Activated CD4-positive, alpha-beta memory T cell treated with anti-CD3 and anti-CD28 coated beads, Interleukin-2, amount 10 ng/mL, durations not matched to agents 7 days and 5 days (primary cell): Measurements from ENCODE around the gene BABAM2. TPM values are rescaled to one million over a fixed set of nuclear protein-coding genes. Genes with fewer than 3 reads are reported as not detected.

Source experiments
- CTCF ChIA-PET: fragments of 350-600 bp; sonication (Branson Sonifier 250); formaldehyde crosslinking; loops from one replicate; lab custom pipeline; 2021; ENCODE audit warnings: antibody characterized with exemption, inconsistent platforms; lab: Charles Lee
- POLR2A ChIA-PET: fragments of 350-600 bp; sonication (Branson Sonifier 250); formaldehyde crosslinking; loops from one replicate; lab custom pipeline; 2021; ENCODE audit warnings: antibody characterized with exemption; lab: Charles Lee
- DNase-seq: peaks from one replicate; pipeline ENCODE4 v3.0.0-alpha.2; 2020
- H3K27ac Mint-ChIP-seq: one replicate; pipeline ENCODE4 v1.8.0; 2021; ENCODE audit warnings: mild to moderate bottlenecking, mixed read lengths
- H3K27me3 Mint-ChIP-seq: one replicate; pipeline ENCODE4 v1.8.0; 2021; ENCODE audit warnings: mixed read lengths
- H3K36me3 Mint-ChIP-seq: one replicate; pipeline ENCODE4 v1.8.0; 2021; ENCODE audit warnings: low read depth, mixed read lengths
- H3K4me1 Mint-ChIP-seq: one replicate; pipeline ENCODE4 v1.8.0; 2021; ENCODE audit warnings: mixed read lengths
- H3K4me3 Mint-ChIP-seq: one replicate; pipeline ENCODE4 v1.8.0; 2021; ENCODE audit warnings: mild to moderate bottlenecking, mixed read lengths
- H3K9me3 Mint-ChIP-seq: one replicate; pipeline ENCODE4 v1.8.0; 2021; ENCODE audit warnings: mixed read lengths
- total RNA-seq, 2 experiments: library from RNA; stranded (reverse); gene quantifications; one replicate each; pipeline ENCODE4 v1.2.3, GENCODE V29; 2021

BABAM2 gene
- total RNA-seq, 2 experiments from 2014 or later = 51.4 to 56.6 TPM

GRCh38 chr2:28032816-28033215, 142.3 kb downstream of the BABAM2 start:
- no peak for DNase-seq
- Mint-ChIP-seq H3K27ac (no peak overlapping the region), H3K27me3 (no peaks in the 10 kb centered on the region), H3K9me3 (no peaks in the 10 kb centered on the region), H3K36me3 (peaks cover 10% of the 10 kb centered on the region), H3K4me3 (no peak overlapping the region), H3K4me1 (peaks cover 2% of the 10 kb centered on the region)
- ChIA-PET POLR2A (no interaction called here), CTCF (no interaction called here)

GRCh38 chr2:28034696-28035095, 144.2 kb downstream of the BABAM2 start:
- Mint-ChIP-seq H3K4me1 (peaks cover 8% of the 10 kb centered on the region), H3K27me3 (no peaks in the 10 kb centered on the region), H3K9me3 (peaks cover 3% of the 10 kb centered on the region), H3K36me3 (peaks cover 7% of the 10 kb centered on the region), H3K27ac (no peak overlapping the region), H3K4me3 (no peak overlapping the region)
- CTCF ChIA-PET = no interaction called here
- POLR2A ChIA-PET = no interaction called here
- no peak for DNase-seq

GRCh38 chr2:28035163-28035690, 144.7 kb downstream of the BABAM2 start:
- Mint-ChIP-seq H3K27me3 (no peaks in the 10 kb centered on the region), H3K27ac (no peak overlapping the region), H3K9me3 (peaks cover 3% of the 10 kb centered on the region), H3K36me3 (peaks cover 8% of the 10 kb centered on the region), H3K4me3 (no peak overlapping the region), H3K4me1 (peaks cover 9% of the 10 kb centered on the region)
- DNase-seq = no peak
- CTCF ChIA-PET = no interaction called here
- POLR2A ChIA-PET = no interaction called here

GRCh38 chr2:28035816-28036215, 145.3 kb downstream of the BABAM2 start:
- H3K36me3 Mint-ChIP-seq = peaks cover 8% of the 10 kb centered on the region
- H3K27me3 Mint-ChIP-seq = no peaks in the 10 kb centered on the region
- DNase-seq = no peak
- H3K4me3 Mint-ChIP-seq = no peak overlapping the region
- ChIA-PET POLR2A (no interaction called here), CTCF (no interaction called here)
- no peak overlapping the region for H3K27ac Mint-ChIP-seq
- H3K9me3 Mint-ChIP-seq = peaks cover 3% of the 10 kb centered on the region
- H3K4me1 Mint-ChIP-seq = peaks cover 9% of the 10 kb centered on the region

- ChIA-PET CTCF (no interaction called here), POLR2A (no interaction called here)
- H3K4me3 Mint-ChIP-seq = no peak overlapping the region
Observed at GRCh38 chr2:28036307-28036706, 145.8 kb downstream of the BABAM2 start.

GRCh38 chr2:28038722-28039121, 148.2 kb downstream of the BABAM2 start:
- peaks cover 18% of the 10 kb centered on the region for H3K36me3 Mint-ChIP-seq
- H3K27me3 Mint-ChIP-seq = no peaks in the 10 kb centered on the region
- peaks cover 7% of the 10 kb centered on the region for H3K4me1 Mint-ChIP-seq
- H3K27ac Mint-ChIP-seq = no peak overlapping the region
- CTCF ChIA-PET = no interaction called here
- DNase-seq = no peak
- H3K9me3 Mint-ChIP-seq = peaks cover 3% of the 10 kb centered on the region
- H3K4me3 Mint-ChIP-seq = no peak overlapping the region
- POLR2A ChIA-PET = no interaction called here

More at GRCh38 chr2:28036307-28036706, 145.8 kb downstream of the BABAM2 start:
- H3K4me1 Mint-ChIP-seq = peaks cover 9% of the 10 kb centered on the region
- H3K9me3 Mint-ChIP-seq = peaks cover 3% of the 10 kb centered on the region
- no peak for DNase-seq
- no peaks in the 10 kb centered on the region for H3K27me3 Mint-ChIP-seq
- no peak overlapping the region for H3K27ac Mint-ChIP-seq
- H3K36me3 Mint-ChIP-seq = peaks cover 10% of the 10 kb centered on the region

- DNase-seq = no peak
- Mint-ChIP-seq H3K27me3 (no peaks in the 10 kb centered on the region), H3K9me3 (no peaks in the 10 kb centered on the region), H3K4me3 (no peak overlapping the region), H3K36me3 (peaks cover 17% of the 10 kb centered on the region), H3K27ac (no peak overlapping the region), H3K4me1 (peaks cover 16% of the 10 kb centered on the region)
- POLR2A ChIA-PET = no interaction called here
- CTCF ChIA-PET = interaction anchor here (0.6 kb wide), 1 partner anchor 24 kb away, joined by 3 read pairs; no protein-coding TSS in a partner anchor
Observed at GRCh38 chr2:28045676-28046351, 155.3 kb downstream of the BABAM2 start.

GRCh38 chr2:28046921-28047320, 156.4 kb downstream of the BABAM2 start:
- H3K27ac Mint-ChIP-seq = no peak overlapping the region
- peaks cover 16% of the 10 kb centered on the region for H3K4me1 Mint-ChIP-seq
- no peak for DNase-seq
- CTCF ChIA-PET = no interaction called here
- POLR2A ChIA-PET = no interaction called here
- H3K36me3 Mint-ChIP-seq = peaks cover 17% of the 10 kb centered on the region
- no peaks in the 10 kb centered on the region for H3K9me3 Mint-ChIP-seq
- H3K27me3 Mint-ChIP-seq = no peaks in the 10 kb centered on the region
- no peak overlapping the region for H3K4me3 Mint-ChIP-seq

- ChIA-PET CTCF (no interaction called here), POLR2A (no interaction called here)
- no peak overlapping the region for H3K27ac Mint-ChIP-seq
- no peaks in the 10 kb centered on the region for H3K27me3 Mint-ChIP-seq
- DNase-seq = no peak
- H3K9me3 Mint-ChIP-seq = no peaks in the 10 kb centered on the region
- H3K36me3 Mint-ChIP-seq = peaks cover 16% of the 10 kb centered on the region
- peaks cover 16% of the 10 kb centered on the region for H3K4me1 Mint-ChIP-seq
- no peak overlapping the region for H3K4me3 Mint-ChIP-seq
Observed at GRCh38 chr2:28047681-28048080, 157.2 kb downstream of the BABAM2 start.

- Mint-ChIP-seq H3K4me1 (peaks cover 16% of the 10 kb centered on the region), H3K36me3 (peaks cover 16% of the 10 kb centered on the region), H3K27ac (no peak overlapping the region), H3K4me3 (no peak overlapping the region), H3K27me3 (no peaks in the 10 kb centered on the region), H3K9me3 (no peaks in the 10 kb centered on the region)
- ChIA-PET CTCF (no interaction called here), POLR2A (no interaction called here)
- DNase-seq = no peak
Observed at GRCh38 chr2:28048341-28048740, 157.8 kb downstream of the BABAM2 start.

- no peak overlapping the region for H3K27ac Mint-ChIP-seq
- no peaks in the 10 kb centered on the region for H3K9me3 Mint-ChIP-seq
- DNase-seq = no peak
- no peaks in the 10 kb centered on the region for H3K27me3 Mint-ChIP-seq
- CTCF ChIA-PET = no interaction called here
- H3K36me3 Mint-ChIP-seq = peaks cover 16% of the 10 kb centered on the region
- POLR2A ChIA-PET = no interaction called here
- H3K4me1 Mint-ChIP-seq = peaks cover 19% of the 10 kb centered on the region
- no peak overlapping the region for H3K4me3 Mint-ChIP-seq
Observed at GRCh38 chr2:28049416-28049815, 158.9 kb downstream of the BABAM2 start.

- no peak for DNase-seq
- no peak overlapping the region for H3K4me3 Mint-ChIP-seq
- ChIA-PET CTCF (interaction anchor here (0.6 kb wide), 1 partner anchor 89 kb away, joined by 9 read pairs; no protein-coding TSS in a partner anchor), POLR2A (no interaction called here)
- H3K36me3 Mint-ChIP-seq = peaks cover 20% of the 10 kb centered on the region
- H3K27ac Mint-ChIP-seq = no peak overlapping the region
- no peaks in the 10 kb centered on the region for H3K9me3 Mint-ChIP-seq
- no peaks in the 10 kb centered on the region for H3K27me3 Mint-ChIP-seq
- peaks cover 23% of the 10 kb centered on the region for H3K4me1 Mint-ChIP-seq
Observed at GRCh38 chr2:28049899-28050298, 159.4 kb downstream of the BABAM2 start.

- H3K36me3 Mint-ChIP-seq = peaks cover 31% of the 10 kb centered on the region
- ChIA-PET CTCF (no interaction called here), POLR2A (no interaction called here)
- H3K4me3 Mint-ChIP-seq = no peak overlapping the region
- H3K9me3 Mint-ChIP-seq = peaks cover 11% of the 10 kb centered on the region
- H3K27ac Mint-ChIP-seq = no peak overlapping the region
- DNase-seq = no peak
- H3K27me3 Mint-ChIP-seq = no peaks in the 10 kb centered on the region
- H3K4me1 Mint-ChIP-seq = peaks cover 31% of the 10 kb centered on the region
Observed at GRCh38 chr2:28052691-28053090, 162.2 kb downstream of the BABAM2 start.

GRCh38 chr2:28053597-28053996, 163.1 kb downstream of the BABAM2 start:
- DNase-seq = no peak
- ChIA-PET POLR2A (no interaction called here), CTCF (no interaction called here)
- Mint-ChIP-seq H3K4me1 (peaks cover 24% of the 10 kb centered on the region), H3K9me3 (peaks cover 11% of the 10 kb centered on the region), H3K27ac (no peak overlapping the region), H3K4me3 (no peak overlapping the region), H3K27me3 (no peaks in the 10 kb centered on the region), H3K36me3 (peaks cover 33% of the 10 kb centered on the region)
